IMR-90 (cell line): Measurements from ENCODE around the gene TRPM3. TPM values are rescaled to one million over a fixed set of nuclear protein-coding genes. Genes with fewer than 3 reads are reported as not detected.

Experiments
- ATAC-seq: fragments of 200-7000 bp; cut with Tn5 transposase; 2 replicates; pipeline ENCODE4 v1.9.1; 2020; ENCODE audit warnings: low read depth, mild to moderate bottlenecking, moderate library complexity
- BruUV-seq: library from RNA; stranded (reverse); fragments of 400-500 nt; replicated peaks from 2 replicates; lab custom pipeline; 2021; lab: Mats Ljungman, UMichigan
- CTCF ChIA-PET: fragments of 300-600 bp; formaldehyde crosslinking; extraction: SDS; loops from one replicate; lab custom pipeline; 2021; ENCODE audit warnings: antibody characterized with exemption; lab: Yijun Ruan, JAX
- POLR2A ChIA-PET: fragments of 300-600 bp; sonication (Branson Sonifier 250); formaldehyde crosslinking; loops from one replicate; lab custom pipeline; 2022; ENCODE audit warnings: antibody characterized with exemption; ENCODE audit not compliant: unreplicated experiment; lab: Charles Lee
- DNase-seq: peaks from one replicate; pipeline ENCODE4 v3.0.0; 2013
- H2AFZ ChIP-seq: replicated peaks from 2 replicates; pipeline ENCODE3; 2013; ENCODE audit warnings: low read length, mild to moderate bottlenecking; ENCODE audit not compliant: poor library complexity
- H2AK5ac ChIP-seq: 2 replicates; pipeline ENCODE4 v1.6.1; 2013; ENCODE audit warnings: low read depth, low read length, inconsistent platforms
- H2AK9ac ChIP-seq: replicated peaks from 2 replicates; pipeline ENCODE3; 2013; ENCODE audit warnings: mild to moderate bottlenecking, low read depth, low read length, moderate library complexity; ENCODE audit not compliant: poor library complexity
- H2BK120ac ChIP-seq: 2 replicates; pipeline ENCODE4 v1.6.1; 2013; ENCODE audit warnings: low read depth, low read length, inconsistent platforms
- H2BK15ac ChIP-seq: 3 replicates; pipeline ENCODE4 v1.6.1; 2013; ENCODE audit warnings: low read depth, low read length, inconsistent platforms
- H2BK20ac ChIP-seq: 2 replicates; pipeline ENCODE4 v1.6.1; 2013; ENCODE audit warnings: low read depth, mild to moderate bottlenecking, inconsistent platforms, low read length, moderate library complexity
- H2BK5ac ChIP-seq: 2 replicates; pipeline ENCODE4 v1.6.1; 2013; ENCODE audit warnings: mild to moderate bottlenecking, low read depth, low read length, inconsistent platforms; ENCODE audit not compliant: poor library complexity, severe bottlenecking
- H3K14ac ChIP-seq: replicated peaks from 2 replicates; pipeline ENCODE4 v1.6.1; 2013; ENCODE audit warnings: low read depth, low read length, inconsistent platforms
- H3K18ac ChIP-seq: 2 replicates; pipeline ENCODE4 v1.6.1; 2013; ENCODE audit warnings: low read depth, low read length, control low read depth
- H3K23ac ChIP-seq: 2 replicates; pipeline ENCODE4 v1.6.1; 2013; ENCODE audit warnings: low read depth, low read length, inconsistent platforms
- H3K27ac ChIP-seq: 2 replicates; pipeline ENCODE4 v1.5.1; 2013; ENCODE audit warnings: mild to moderate bottlenecking, control low read depth, low read length; ENCODE audit not compliant: insufficient read depth
- H3K27me3 ChIP-seq: 2 replicates; pipeline ENCODE4 v1.6.1; 2013; ENCODE audit warnings: low read length; ENCODE audit not compliant: control insufficient read depth, insufficient read depth
- H3K36me3 ChIP-seq: 2 replicates; pipeline ENCODE4 v1.6.1; 2013; ENCODE audit warnings: low read length, mixed read lengths; ENCODE audit not compliant: control insufficient read depth, insufficient read depth
- H3K4ac ChIP-seq: 2 replicates; pipeline ENCODE4 v1.6.1; 2013; ENCODE audit warnings: low read depth, low read length, inconsistent platforms
- H3K4me1 ChIP-seq: 2 replicates; pipeline ENCODE4 v1.6.1; 2013; ENCODE audit warnings: low read length, mixed read lengths; ENCODE audit not compliant: control insufficient read depth, insufficient read depth
- H3K4me2 ChIP-seq: 2 replicates; pipeline ENCODE4 v1.6.1; 2013; ENCODE audit warnings: low read depth, mild to moderate bottlenecking, control low read depth, low read length, moderate library complexity
- H3K4me3 ChIP-seq: 2 replicates; pipeline ENCODE4 v1.5.1; 2013; ENCODE audit warnings: low read depth, mild to moderate bottlenecking, control low read depth, low read length, moderate library complexity; ENCODE audit not compliant: insufficient read depth
- H3K56ac ChIP-seq: 2 replicates; pipeline ENCODE4 v1.6.1; 2013; ENCODE audit warnings: low read length, inconsistent platforms; ENCODE audit not compliant: insufficient read depth; ENCODE audit errors: extremely low read depth
- H3K79me1 ChIP-seq, 2 experiments: 2 replicates each; pipeline ENCODE4 v1.6.1; 2013; ENCODE audit warnings: low read length in 2 of 2, inconsistent platforms in 1 of 2, low read depth in 1 of 2
- H3K9ac ChIP-seq: 2 replicates; pipeline ENCODE4 v1.6.1; 2013; ENCODE audit warnings: low read depth, low read length, control low read depth
- H3K9me1 ChIP-seq: 2 replicates; pipeline ENCODE4 v1.6.1; 2013; ENCODE audit warnings: low read length, inconsistent platforms; ENCODE audit not compliant: insufficient read depth
- H3K9me3 ChIP-seq: 2 replicates; pipeline ENCODE4 v1.6.1; 2013; ENCODE audit warnings: low read length; ENCODE audit not compliant: control insufficient read depth, insufficient read depth
- H4K20me1 ChIP-seq: 2 replicates; pipeline ENCODE4 v1.6.1; 2013; ENCODE audit warnings: low read length, inconsistent platforms; ENCODE audit not compliant: insufficient read depth
- H4K5ac ChIP-seq: 2 replicates; pipeline ENCODE4 v1.6.1; 2013; ENCODE audit warnings: mild to moderate bottlenecking, low read depth, low read length, control low read depth
- H4K8ac ChIP-seq, 2 experiments: 2 replicates each; pipeline ENCODE4 v1.6.1; 2013; ENCODE audit warnings: low read depth in 2 of 2, low read length in 2 of 2, control low read depth in 1 of 2, inconsistent platforms in 1 of 2
- H4K91ac ChIP-seq: 2 replicates; pipeline ENCODE4 v1.6.1; 2013; ENCODE audit warnings: low read depth, low read length, inconsistent platforms; ENCODE audit not compliant: insufficient read depth
- BHLHE40 ChIP-seq: fragments of 150-350 bp; IDR thresholded peaks from 2 replicates; pipeline ENCODE4 v1.6.1; 2016; ENCODE audit warnings: mild to moderate bottlenecking, low read depth, low read length
- CEBPB ChIP-seq: IDR thresholded peaks from 2 replicates; pipeline ENCODE4 v1.6.1; 2012; ENCODE audit warnings: low read depth, low read length, improper control_type of control experiment
- CHD1 ChIP-seq: IDR thresholded peaks from 2 replicates; pipeline ENCODE4 v1.6.1; 2012; ENCODE audit warnings: low read depth, low read length, improper control_type of control experiment
- CTCF ChIP-seq: conservative IDR thresholded peaks from 2 replicates; pipeline ENCODE4 v1.5.1; 2012; ENCODE audit warnings: mild to moderate bottlenecking, low read depth, low read length, improper control_type of control experiment
- ELK1 ChIP-seq: fragments of 150-350 bp; IDR thresholded peaks from 2 replicates; pipeline ENCODE4 v1.6.1; 2016; ENCODE audit warnings: low read depth, mild to moderate bottlenecking, low read length, moderate library complexity, borderline replicate concordance
- FOS ChIP-seq: fragments of 150-350 bp; IDR thresholded peaks from 2 replicates; pipeline ENCODE4 v1.6.1; 2016; ENCODE audit warnings: low read depth, low read length
- MAFK ChIP-seq: IDR thresholded peaks from 2 replicates; pipeline ENCODE4 v1.6.1; 2012; ENCODE audit warnings: low read depth, low read length, improper control_type of control experiment
- MAZ ChIP-seq: IDR thresholded peaks from 2 replicates; pipeline ENCODE4 v1.6.1; 2012; ENCODE audit warnings: low read depth, mild to moderate bottlenecking, low read length, improper control_type of control experiment, moderate library complexity, borderline replicate concordance
- MXI1 ChIP-seq: IDR thresholded peaks from 2 replicates; pipeline ENCODE4 v1.6.1; 2012; ENCODE audit warnings: low read depth, mild to moderate bottlenecking, low read length, moderate library complexity, borderline replicate concordance
- NFE2L2 ChIP-seq: fragments of 150-350 bp; IDR thresholded peaks from 2 replicates; pipeline ENCODE4 v1.6.1; 2016; ENCODE audit warnings: low read depth, mild to moderate bottlenecking, low read length
- POLR2A ChIP-seq: IDR thresholded peaks from 2 replicates; pipeline ENCODE4 v1.6.1; 2012; ENCODE audit warnings: mild to moderate bottlenecking, low read depth, low read length
- RAD21 ChIP-seq: IDR thresholded peaks from 2 replicates; pipeline ENCODE4 v1.6.1; 2012; ENCODE audit warnings: low read length, improper control_type of control experiment
- RCOR1 ChIP-seq: IDR thresholded peaks from 2 replicates; pipeline ENCODE4 v1.6.1; 2012; ENCODE audit warnings: mild to moderate bottlenecking, low read length, improper control_type of control experiment; ENCODE audit not compliant: insufficient replicate concordance
- RFX5 ChIP-seq: IDR thresholded peaks from 2 replicates; pipeline ENCODE4 v1.8.0; 2012; ENCODE audit warnings: low read depth, mild to moderate bottlenecking, low read length, moderate library complexity
- SMC3 ChIP-seq: fragments of 150-350 bp; IDR thresholded peaks from 2 replicates; pipeline ENCODE4 v1.6.1; 2016; ENCODE audit warnings: low read depth, mild to moderate bottlenecking, antibody characterized with exemption, low read length, moderate library complexity
- USF2 ChIP-seq: fragments of 150-350 bp; IDR thresholded peaks from 2 replicates; pipeline ENCODE4 v1.6.1; 2017; ENCODE audit warnings: mild to moderate bottlenecking, antibody characterized with exemption, low read length, low read depth
- WGBS, 2 experiments: methylation state at CpG; one replicate each; pipeline versions ENCODE4 v1.1.5 to v1.1.7; 2013; ENCODE audit warnings: missing lambda C conversion rate in 2 of 2; ENCODE audit not compliant: insufficient read length in 1 of 2; ENCODE audit errors: extremely low coverage in 2 of 2; 5-methylcytosine and 5-hydroxymethylcytosine counted together
- dilution Hi-C: fragments of 300-500 bp; cut with HindIII; formaldehyde crosslinking; loops from one replicate; pipeline ENCODE4 v1.14.3; 2018; ENCODE audit warnings: low sequenced_read_pairs; ENCODE audit not compliant: unreplicated experiment
- in situ Hi-C: fragments of 300-500 bp; cut with MboI; formaldehyde crosslinking; loops from 3 replicates; pipeline ENCODE4 v1.14.3; 2019; ENCODE audit warnings: low sequenced_read_pairs, inconsistent platforms, mixed read lengths
- intact Hi-C: fragments of 100-400 bp; cut with micrococcal nuclease; formaldehyde crosslinking; loops from 2 replicates; pipeline ENCODE4 v1.10.0; 2022
- polyA plus RNA-seq, 3 experiments: library from polyadenylated mRNA; depleted of rRNA; stranded (reverse); fragments of >200 nt; gene quantifications; 2 replicates each; pipeline ENCODE4 v1.2.3, GENCODE V29; 2012; ENCODE audit warnings: low replicate concordance in 1 of 3
- total RNA-seq: library from RNA; depleted of rRNA; stranded (reverse); fragments of >200 nt; gene quantifications from 2 replicates; pipeline ENCODE4 v1.2.3, GENCODE V29; 2012

TRPM3 gene
- total and polyA plus RNA-seq, 2 of the 4 experiments (the other 2 are of a cell fraction): not detected

- no peaks in the 10 kb centered on the region for H3K9me1 ChIP-seq
- no peak overlapping the region for H3K18ac ChIP-seq
- no peaks in the 10 kb centered on the region for H3K79me1 ChIP-seq
- H3K9me3 ChIP-seq: no peaks in the 10 kb centered on the region
- dilution Hi-C loops: no loop called here
- WGBS, 2 experiments: no CpG with 5 or more reads among the region's 2 CpGs
- BruUV-seq: no TSS peak
- no peak overlapping the region for H4K8ac ChIP-seq
- no peak overlapping the region for H3K4ac ChIP-seq
- H3K4me1 ChIP-seq: no peaks in the 10 kb centered on the region
- H3K4me3 ChIP-seq: no peak overlapping the region
- no peak overlapping the region for H4K91ac ChIP-seq
- no peak overlapping the region for H2AK5ac ChIP-seq
- H3K27me3 ChIP-seq: no peaks in the 10 kb centered on the region
- no peak overlapping the region for H2BK20ac ChIP-seq
- DNase-seq (no peak), ATAC-seq (no peak)
- no peak overlapping the region for H2BK5ac ChIP-seq
- TF ChIP-seq MAZ: no peak
- TF ChIP-seq MAFK: no peak
- no peak for TF ChIP-seq FOS
- TF ChIP-seq CHD1: no peak
- TF ChIP-seq POLR2A: no peak
- TF ChIP-seq RFX5: no peak
- TF ChIP-seq USF2: no peak
- TF ChIP-seq RCOR1: no peak
- TF ChIP-seq NFE2L2: no peak
- TF ChIP-seq BHLHE40: no peak
- TF ChIP-seq ELK1: no peak
- TF ChIP-seq SMC3: no peak
- TF ChIP-seq MXI1: no peak
- TF ChIP-seq CTCF: no peak
- no peak for TF ChIP-seq CEBPB
- TF ChIP-seq RAD21: no peak
- no peak overlapping the region for H3K9ac ChIP-seq
- no peak overlapping the region for H4K5ac ChIP-seq
- no peak overlapping the region for H2BK120ac ChIP-seq
- intact Hi-C loops: no loop called here
- no peak overlapping the region for H3K27ac ChIP-seq
- H4K20me1 ChIP-seq: no peaks in the 10 kb centered on the region
- ChIA-PET CTCF (no interaction called here), POLR2A (no interaction called here)
- H3K14ac ChIP-seq: no peak overlapping the region
- H2AFZ ChIP-seq: no peak overlapping the region
- H3K23ac ChIP-seq: no peak overlapping the region
- in situ Hi-C loops: no loop called here
- H2AK9ac ChIP-seq: no peak overlapping the region
- no peaks in the 10 kb centered on the region for H3K36me3 ChIP-seq
- no peak overlapping the region for H3K56ac ChIP-seq
- H3K4me2 ChIP-seq: no peak overlapping the region
- no peak overlapping the region for H2BK15ac ChIP-seq
Measured at GRCh38 chr9:71162126-71162525, 40.7 kb upstream of the TRPM3 start.
